HEK293 (cell line): ENCODE results near the gene PHF21A.

ENCODE experiments used
- MYNN ChIP-seq: fragments of 450-650 bp; formaldehyde crosslinking; IDR thresholded peaks from 2 replicates; pipeline ENCODE4 v1.5.1; 2016; ENCODE audit warnings: missing biosample characterization, missing genetic modification characterization, borderline replicate concordance
- OVOL3 ChIP-seq: fragments of 450-650 bp; formaldehyde crosslinking; IDR thresholded peaks from 2 replicates; pipeline ENCODE4 v1.5.1; 2016; ENCODE audit warnings: missing biosample characterization, missing genetic modification characterization
- PATZ1 ChIP-seq: fragments of 450-650 bp; formaldehyde crosslinking; IDR thresholded peaks from 2 replicates; pipeline ENCODE4 v1.5.1; 2016; ENCODE audit warnings: missing biosample characterization, missing genetic modification characterization
- PRDM2 ChIP-seq: fragments of 450-650 bp; formaldehyde crosslinking; IDR thresholded peaks from 2 replicates; pipeline ENCODE4 v1.5.1; 2016; ENCODE audit warnings: missing biosample characterization, missing genetic modification characterization, borderline replicate concordance
- RBAK ChIP-seq: fragments of 450-650 bp; formaldehyde crosslinking; IDR thresholded peaks from 2 replicates; pipeline ENCODE4 v1.5.1; 2016; ENCODE audit warnings: missing biosample characterization, missing genetic modification characterization
- SP3 ChIP-seq: fragments of 450-650 bp; formaldehyde crosslinking; IDR thresholded peaks from 2 replicates; pipeline ENCODE4 v1.5.1; 2016; ENCODE audit warnings: missing biosample characterization, missing genetic modification characterization
- TCF7L2 ChIP-seq: IDR thresholded peaks from 2 replicates; pipeline ENCODE4 v1.6.1; 2011; ENCODE audit warnings: low read depth, mild to moderate bottlenecking, inconsistent platforms, low read length, moderate library complexity, borderline replicate concordance
- YY2 ChIP-seq: fragments of 450-650 bp; formaldehyde crosslinking; IDR thresholded peaks from 2 replicates; pipeline ENCODE4 v1.5.1; 2016; ENCODE audit warnings: missing biosample characterization, missing genetic modification characterization
- ZBTB11 ChIP-seq: fragments of 450-650 bp; formaldehyde crosslinking; conservative IDR thresholded peaks from 2 replicates; pipeline ENCODE4 v1.5.1; 2016; ENCODE audit warnings: low read depth, missing biosample characterization, missing genetic modification characterization
- ZFP69B ChIP-seq: fragments of 450-650 bp; formaldehyde crosslinking; IDR thresholded peaks from 2 replicates; pipeline ENCODE4 v1.5.1; 2016; ENCODE audit warnings: missing biosample characterization, missing genetic modification characterization
- ZNF114 ChIP-seq: fragments of 450-650 bp; formaldehyde crosslinking; IDR thresholded peaks from 2 replicates; pipeline ENCODE4 v1.5.0; 2017; ENCODE audit warnings: missing biosample characterization, missing genetic modification characterization
- ZNF133 ChIP-seq: fragments of 450-650 bp; formaldehyde crosslinking; IDR thresholded peaks from 2 replicates; pipeline ENCODE4 v1.5.1; 2016; ENCODE audit warnings: missing biosample characterization, missing genetic modification characterization
- ZNF146 ChIP-seq: fragments of 450-650 bp; formaldehyde crosslinking; IDR thresholded peaks from 2 replicates; pipeline ENCODE4 v1.5.1; 2016; ENCODE audit warnings: missing biosample characterization, missing genetic modification characterization
- ZNF18 ChIP-seq: fragments of 450-650 bp; formaldehyde crosslinking; IDR thresholded peaks from 2 replicates; pipeline ENCODE4 v1.5.1; 2016; ENCODE audit warnings: missing biosample characterization, missing genetic modification characterization
- ZNF211 ChIP-seq: fragments of 450-650 bp; formaldehyde crosslinking; IDR thresholded peaks from 2 replicates; pipeline ENCODE4 v1.5.1; 2016; ENCODE audit warnings: low read depth, missing biosample characterization, missing genetic modification characterization
- ZNF423 ChIP-seq: fragments of 450-650 bp; formaldehyde crosslinking; IDR thresholded peaks from 2 replicates; pipeline ENCODE4 v1.5.1; 2016; ENCODE audit warnings: missing biosample characterization, missing genetic modification characterization
- ZNF521 ChIP-seq: fragments of 450-650 bp; formaldehyde crosslinking; IDR thresholded peaks from 2 replicates; pipeline ENCODE4 v1.5.1; 2017; ENCODE audit warnings: missing biosample characterization, mild to moderate bottlenecking, missing genetic modification characterization
- ZNF558 ChIP-seq: fragments of 450-650 bp; formaldehyde crosslinking; IDR thresholded peaks from 2 replicates; pipeline ENCODE4 v1.5.1; 2016; ENCODE audit warnings: missing biosample characterization, missing genetic modification characterization
- ZNF664 ChIP-seq: fragments of 450-650 bp; formaldehyde crosslinking; IDR thresholded peaks from 2 replicates; pipeline ENCODE4 v1.5.1; 2016; ENCODE audit warnings: missing biosample characterization, missing genetic modification characterization
- ZNF670 ChIP-seq: fragments of 450-650 bp; formaldehyde crosslinking; IDR thresholded peaks from 2 replicates; pipeline ENCODE4 v1.5.1; 2016; ENCODE audit warnings: missing biosample characterization, missing genetic modification characterization, low read depth
- ZNF747 ChIP-seq: fragments of 450-650 bp; formaldehyde crosslinking; IDR thresholded peaks from 2 replicates; pipeline ENCODE4 v1.5.1; 2016; ENCODE audit warnings: missing biosample characterization, missing genetic modification characterization
- ZNF776 ChIP-seq: fragments of 450-650 bp; formaldehyde crosslinking; IDR thresholded peaks from 2 replicates; pipeline ENCODE4 v1.5.0; 2017; ENCODE audit warnings: missing biosample characterization, missing genetic modification characterization, borderline replicate concordance
- ZNF791 ChIP-seq: fragments of 450-650 bp; formaldehyde crosslinking; IDR thresholded peaks from 2 replicates; pipeline ENCODE4 v1.5.1; 2016; ENCODE audit warnings: missing biosample characterization, missing genetic modification characterization
- ZNF843 ChIP-seq: fragments of 450-650 bp; formaldehyde crosslinking; IDR thresholded peaks from 2 replicates; pipeline ENCODE4 v1.5.1; 2016; ENCODE audit warnings: missing biosample characterization, missing genetic modification characterization
- ZSCAN4 ChIP-seq: fragments of 450-650 bp; formaldehyde crosslinking; IDR thresholded peaks from 2 replicates; pipeline ENCODE4 v1.5.1; 2017; ENCODE audit warnings: missing biosample characterization, missing genetic modification characterization

The PHF21A gene

GRCh38 chr11:45899448-45900174, 221.6 kb downstream of the PHF21A start (continued):
- no peak for TF ChIP-seq ZNF843
- TF ChIP-seq RBAK = no peak
- no peak for TF ChIP-seq ZNF423 (tag by site-specific recombination)
- no peak for TF ChIP-seq ZNF791 (tag by site-specific recombination)
- TF ChIP-seq PRDM2 (tag by site-specific recombination) = no peak
- no peak for TF ChIP-seq ZNF521 (tag by site-specific recombination)
- TF ChIP-seq YY2 (tag by site-specific recombination) = no peak
- no peak for TF ChIP-seq ZNF776 (tag by site-specific recombination)
- TF ChIP-seq ZNF211 (tag by site-specific recombination) = no peak
- no peak for TF ChIP-seq ZFP69B
- no peak for TF ChIP-seq TCF7L2
- no peak for TF ChIP-seq ZNF664
- peak; percentile 95 for TF ChIP-seq MYNN
- TF ChIP-seq ZNF133 (tag by site-specific recombination) = no peak
- TF ChIP-seq ZNF114 = no peak
- TF ChIP-seq OVOL3 = no peak
- no peak for TF ChIP-seq ZBTB11 (tag by site-specific recombination)
- peak; percentile 72 for TF ChIP-seq SP3
- no peak for TF ChIP-seq ZNF18 (tag by site-specific recombination)
- TF ChIP-seq ZSCAN4 (tag by site-specific recombination) = no peak
- TF ChIP-seq PATZ1 (tag by site-specific recombination) = peak; percentile 88
- no peak for TF ChIP-seq ZNF558 (tag by site-specific recombination)
- TF ChIP-seq ZNF747 = no peak
- no peak for TF ChIP-seq ZNF146 (tag by site-specific recombination)
- no peak for TF ChIP-seq ZNF670 (tag by site-specific recombination)
